Liver (tissue), 3 donors: ENCODE results near the gene PTPA.

ENCODE experiments used
- ATF3 ChIP-seq: IDR thresholded peaks from 2 replicates; pipeline ENCODE4 v1.6.1; 2016; ENCODE audit warnings: antibody characterized with exemption
- CTCF ChIP-seq: fragments of 150-350 bp; IDR thresholded peaks from 2 replicates; pipeline ENCODE4 v1.5.1; 2017; ENCODE audit warnings: improper control_type of control experiment, low read depth, low read length; ENCODE audit not compliant: missing input control
- GABPA ChIP-seq, 2 donors: IDR thresholded peaks in 1 of 2; conservative IDR thresholded peaks in 1 of 2; 2 replicates each; pipeline ENCODE4 v1.6.1; 2016; ENCODE audit warnings: antibody characterized with exemption in 2 of 2, mild to moderate bottlenecking in 1 of 2, moderate library complexity in 1 of 2
- JUND ChIP-seq, 2 donors: IDR thresholded peaks; 2 replicates each; pipeline ENCODE4 v1.6.1; 2016; ENCODE audit warnings: antibody characterized with exemption in 2 of 2
- MAX ChIP-seq: IDR thresholded peaks from 2 replicates; pipeline ENCODE4 v1.6.1; 2016; ENCODE audit warnings: antibody characterized with exemption
- NR2F2 ChIP-seq: IDR thresholded peaks from 2 replicates; pipeline ENCODE4 v1.6.1; 2016; ENCODE audit warnings: antibody characterized with exemption
- RAD21 ChIP-seq, 2 donors: IDR thresholded peaks; 2 replicates each; pipeline ENCODE4 v1.6.1; 2016; ENCODE audit warnings: antibody characterized with exemption in 2 of 2, mild to moderate bottlenecking in 2 of 2
- REST ChIP-seq: IDR thresholded peaks from 2 replicates; pipeline ENCODE4 v1.6.1; 2016; ENCODE audit warnings: antibody characterized with exemption, mild to moderate bottlenecking
- SP1 ChIP-seq: IDR thresholded peaks from 2 replicates; pipeline ENCODE4 v1.6.1; 2018; ENCODE audit warnings: antibody characterized with exemption, mild to moderate bottlenecking
- TAF1 ChIP-seq: conservative IDR thresholded peaks from 2 replicates; pipeline ENCODE4 v1.6.1; 2016; ENCODE audit warnings: antibody characterized with exemption, mild to moderate bottlenecking
- YY1 ChIP-seq: IDR thresholded peaks from 2 replicates; pipeline ENCODE4 v1.6.1; 2016; ENCODE audit warnings: antibody characterized with exemption, mild to moderate bottlenecking
- ZBTB33 ChIP-seq: IDR thresholded peaks from 2 replicates; pipeline ENCODE4 v1.6.1; 2016; ENCODE audit warnings: antibody characterized with exemption
- donor health status: healthy.
- donor health status: healthy.

GRCh38 chr9:129074106-129074505, 37.1 kb upstream of the PTPA start:
- no peak for TF ChIP-seq NR2F2
- no peak for TF ChIP-seq CTCF
- TF ChIP-seq ATF3: no peak
- no peak for TF ChIP-seq SP1
- TF ChIP-seq GABPA (IDR thresholded peaks at IDR 0.05 in 1 of 2, conservative IDR thresholded peaks at IDR 0.05 in 1 of 2): no peak
- no peak for TF ChIP-seq RAD21 (IDR thresholded peaks at IDR 0.05)
- TF ChIP-seq MAX: no peak
- no peak for TF ChIP-seq YY1
- TF ChIP-seq ZBTB33: no peak
- no peak for TF ChIP-seq REST
- no peak for TF ChIP-seq JUND (IDR thresholded peaks at IDR 0.05)
- TF ChIP-seq TAF1: no peak
